ENCODE measurements around the gene B4GALT5. TPM values are rescaled to one million over a fixed set of nuclear protein-coding genes. Genes with fewer than 3 reads are reported as not detected.

The B4GALT5 gene
- total RNA-seq, 1 experiment from 2014 or later, result 18.2 TPM

GRCh38 chr20:49657118-49657901, 56.4 kb downstream of the B4GALT5 start:
- DNase-seq (ENCODE audit: low read depth), result no peak

GRCh38 chr20:49656304-49656703, 57.4 kb downstream of the B4GALT5 start:
- no peak for DNase-seq (ENCODE audit: low read depth)

- DNase-seq (ENCODE audit: low read depth), result no peak
Observed at GRCh38 chr20:49653925-49654434, 59.7 kb downstream of the B4GALT5 start.

- DNase-seq (ENCODE audit: low read depth), result no peak
Observed at GRCh38 chr20:49649672-49650071, 64.0 kb downstream of the B4GALT5 start.

- DNase-seq (ENCODE audit: low read depth), result no peak
Observed at GRCh38 chr20:49647550-49647949, 66.1 kb downstream of the B4GALT5 start.

- no peak for DNase-seq (ENCODE audit: low read depth)
Observed at GRCh38 chr20:49646528-49646927, 67.2 kb downstream of the B4GALT5 start.

GRCh38 chr20:49646126-49646525, 67.6 kb downstream of the B4GALT5 start:
- no peak for DNase-seq (ENCODE audit: low read depth)

- no peak for DNase-seq (ENCODE audit: low read depth)
Observed at GRCh38 chr20:49644980-49645565, 68.6 kb downstream of the B4GALT5 start.

GRCh38 chr20:49642816-49643215, 70.9 kb downstream of the B4GALT5 start:
- no peak for DNase-seq (ENCODE audit: low read depth)

- no peak for DNase-seq (ENCODE audit: low read depth)
Observed at GRCh38 chr20:49641683-49642656, 71.7 kb downstream of the B4GALT5 start.

GRCh38 chr20:49637046-49637637, 76.5 kb downstream of the B4GALT5 start:
- no peak for DNase-seq (ENCODE audit: low read depth)

GRCh38 chr20:49636447-49636846, 77.2 kb downstream of the B4GALT5 start:
- DNase-seq (ENCODE audit: low read depth), result no peak

- no peak for DNase-seq (ENCODE audit: low read depth)
Observed at GRCh38 chr20:49635866-49636265, 77.8 kb downstream of the B4GALT5 start.

GRCh38 chr20:49635166-49635565, 78.5 kb downstream of the B4GALT5 start:
- DNase-seq (ENCODE audit: low read depth), result no peak

GRCh38 chr20:49634116-49634515, 79.6 kb downstream of the B4GALT5 start:
- no peak for DNase-seq (ENCODE audit: low read depth)

GRCh38 chr20:49633643-49634042, 80.0 kb downstream of the B4GALT5 start:
- no peak for DNase-seq (ENCODE audit: low read depth)

GRCh38 chr20:49633023-49633422, 80.7 kb downstream of the B4GALT5 start:
- no peak for DNase-seq (ENCODE audit: low read depth)

GRCh38 chr20:49631856-49632418, 81.7 kb downstream of the B4GALT5 start:
- DNase-seq (ENCODE audit: low read depth), result no peak

- DNase-seq (ENCODE audit: low read depth), result no peak
Observed at GRCh38 chr20:49631061-49631716, 82.5 kb downstream of the B4GALT5 start.

GRCh38 chr20:49630396-49630951, 83.2 kb downstream of the B4GALT5 start:
- no peak for DNase-seq (ENCODE audit: low read depth)

Data from Daoy (cell line).